Stimulated activated CD4-positive, alpha-beta T cell treated with anti-CD3 and anti-CD28 coated beads, Interleukin-4, amount 100 ng/mL, for 24 hours (primary cell): ENCODE data around the gene PHACTR3.

Experiments
- DNase-seq: peaks from one replicate; pipeline ENCODE4 v3.0.0-alpha.2; 2020

Gene PHACTR3

DNA sequence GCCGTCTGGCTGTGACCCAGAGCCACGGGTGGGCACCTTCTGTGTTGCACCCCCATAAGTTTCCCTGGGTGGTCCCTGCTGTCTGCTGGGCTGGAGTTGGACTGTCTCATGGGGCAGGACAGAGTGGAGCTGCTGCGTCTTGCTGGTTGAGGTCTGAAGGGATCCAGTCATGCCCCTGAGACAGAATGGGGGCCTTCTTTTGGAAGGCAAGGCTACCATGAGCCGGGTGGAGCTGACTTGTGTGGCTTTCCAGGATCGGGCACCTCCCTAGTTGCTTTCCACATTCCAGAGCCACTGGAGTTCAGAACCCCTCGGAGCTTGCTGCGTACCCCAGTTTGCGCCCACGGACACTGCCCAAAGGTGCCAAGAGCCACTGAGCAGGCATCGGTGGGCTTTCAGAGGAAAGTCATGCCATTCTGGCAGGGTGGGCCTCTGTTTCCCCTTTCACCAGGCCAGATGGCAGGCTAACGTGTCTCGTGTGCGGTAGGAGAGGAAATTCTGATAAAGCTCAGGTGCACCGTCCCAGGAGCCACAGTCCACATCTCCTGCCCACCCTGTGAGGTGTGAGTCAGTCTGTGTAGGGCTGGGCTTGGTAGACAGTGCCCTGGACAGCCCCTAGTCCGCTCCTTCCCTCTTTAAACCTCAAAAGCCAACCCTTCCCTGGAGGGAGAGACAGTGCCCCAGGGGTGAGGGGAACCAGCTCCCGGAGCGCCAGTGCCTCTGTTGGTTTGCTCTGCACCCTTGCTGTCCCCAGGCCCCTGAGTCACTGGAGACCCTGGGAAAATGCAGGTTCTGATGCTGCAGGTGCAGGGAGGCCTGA lies 203.8 kb downstream of the PHACTR3 start:
- no peak for DNase-seq

DNA sequence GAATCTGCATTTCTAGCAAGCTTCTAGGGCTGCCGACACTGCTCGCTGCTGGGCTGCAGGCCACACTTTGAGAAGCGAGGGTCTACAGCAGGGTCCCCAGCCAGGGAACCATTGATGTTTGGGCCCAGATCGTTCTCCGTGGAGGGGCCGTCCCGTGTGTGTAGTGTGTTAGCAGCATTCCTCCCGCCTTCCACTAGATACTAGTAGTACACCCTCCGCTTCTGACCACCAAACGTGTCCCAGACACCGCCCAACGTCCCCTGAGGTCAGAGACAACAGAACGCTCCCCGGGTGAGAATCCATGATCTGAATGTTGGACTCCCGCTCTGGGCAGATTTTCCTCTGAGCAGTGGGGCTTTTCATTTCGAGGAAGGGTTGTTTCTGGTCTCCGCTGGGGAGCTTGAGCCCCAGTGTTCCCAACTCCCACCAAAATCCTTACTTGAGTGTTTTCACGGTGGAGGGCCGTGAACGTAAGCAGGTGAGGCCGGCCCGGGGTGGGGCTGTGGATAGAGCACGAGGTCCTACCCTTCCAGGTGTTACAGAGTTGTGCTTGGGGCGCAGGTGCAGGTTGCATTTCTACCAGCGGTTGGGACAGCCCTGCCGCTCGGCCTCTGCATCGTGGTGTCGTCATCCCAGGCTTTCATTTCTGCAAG lies 204.5 kb downstream of the PHACTR3 start:
- no peak for DNase-seq

DNA sequence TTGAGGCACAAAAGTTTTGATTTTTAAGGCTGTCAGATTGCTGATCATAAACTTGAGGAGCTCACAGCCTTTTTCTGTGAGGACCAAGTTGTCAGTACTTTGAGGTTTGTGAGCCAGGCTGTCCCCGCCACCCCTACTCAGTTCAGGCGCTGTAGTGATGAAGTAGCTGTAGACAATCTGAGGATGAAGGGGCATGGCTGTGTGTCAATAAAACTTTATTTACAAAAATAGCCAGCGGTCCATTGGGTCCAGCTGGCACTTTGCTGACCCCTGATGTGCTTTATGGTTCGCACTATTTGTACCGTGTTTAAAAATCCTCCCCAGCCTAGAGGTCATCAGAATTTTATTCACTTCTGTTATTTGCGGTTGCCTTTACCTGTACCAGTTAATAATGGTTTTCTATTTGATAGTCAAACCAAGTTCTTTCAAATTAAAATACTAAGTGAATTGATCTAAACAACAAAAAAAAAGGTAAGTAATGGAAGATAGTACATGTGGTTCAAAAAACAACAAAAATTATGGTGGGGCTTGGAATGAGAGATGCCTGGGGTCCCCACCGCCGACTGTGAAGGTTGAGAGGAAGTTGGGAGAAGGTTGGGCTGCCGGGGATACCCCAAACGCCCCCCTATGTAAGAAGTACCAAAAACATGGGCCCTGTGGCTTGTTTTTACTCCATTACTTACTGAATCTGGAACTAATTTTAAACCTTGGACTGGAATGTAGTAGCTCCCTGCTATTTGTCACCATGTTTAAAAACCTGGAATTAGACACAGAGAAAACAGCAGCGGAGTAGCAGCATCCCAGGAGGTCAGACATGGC lies 205.5 kb downstream of the PHACTR3 start:
- DNase-seq: no peak

DNA sequence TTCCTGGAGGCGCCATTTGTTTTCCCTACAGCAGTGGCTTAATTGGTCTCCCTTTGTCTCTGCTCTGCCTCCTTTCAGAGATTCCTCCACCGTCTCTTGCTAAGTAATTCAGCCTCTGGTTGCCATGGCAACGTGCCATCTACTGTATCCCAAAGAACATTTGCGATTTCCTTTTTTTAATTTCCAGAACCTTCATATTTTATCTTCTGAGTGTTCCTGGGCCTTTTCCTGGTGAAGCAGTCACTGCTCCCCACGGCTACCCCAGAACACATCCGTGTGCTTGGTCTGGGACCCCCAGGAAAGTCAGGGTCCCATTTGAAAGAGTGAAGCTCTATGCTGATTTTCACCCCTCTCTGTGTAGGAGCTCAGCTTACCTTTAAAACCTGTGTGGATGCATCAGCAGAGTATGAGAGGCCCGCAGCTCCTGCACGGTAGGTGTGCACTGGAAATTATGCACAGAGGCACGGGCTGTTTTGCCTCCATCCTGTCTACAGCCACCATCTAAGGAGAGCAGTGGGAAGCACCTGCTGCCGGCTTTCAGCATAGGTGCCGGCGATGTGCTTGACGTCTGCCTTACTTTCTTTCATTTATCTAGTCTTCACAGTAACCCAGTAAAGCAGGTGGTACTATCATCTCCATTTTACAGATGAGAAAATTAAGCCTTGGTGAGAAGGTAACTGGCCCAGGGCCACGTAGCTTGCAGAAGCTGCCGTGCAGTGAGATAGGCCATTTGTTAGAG lies 206.3 kb downstream of the PHACTR3 start:
- DNase-seq: no peak

DNA sequence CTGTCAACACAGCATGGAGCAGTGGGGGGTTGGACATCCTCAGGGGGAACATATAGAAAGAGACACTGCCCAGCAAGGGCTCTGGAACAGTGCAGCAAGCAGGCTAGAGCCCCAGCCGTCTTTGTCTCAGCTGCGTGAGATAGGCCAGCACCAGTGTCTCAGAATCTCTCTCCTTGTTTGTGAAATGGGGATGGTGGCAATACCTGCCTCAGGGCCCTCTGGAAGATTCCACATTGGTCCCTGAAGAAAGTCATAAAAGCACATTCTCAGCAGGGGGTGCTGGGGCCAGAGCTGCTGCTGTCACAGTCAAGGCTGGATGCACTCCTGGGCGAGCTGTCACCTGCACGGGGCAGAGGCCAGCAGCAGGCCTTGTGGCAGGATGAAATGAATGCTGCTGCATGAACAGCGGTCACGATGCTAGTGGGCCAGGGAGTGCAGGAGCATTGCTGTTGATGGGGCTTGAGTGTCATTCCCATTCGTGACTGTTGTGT lies 207.4 kb downstream of the PHACTR3 start:
- DNase-seq: no peak

DNA sequence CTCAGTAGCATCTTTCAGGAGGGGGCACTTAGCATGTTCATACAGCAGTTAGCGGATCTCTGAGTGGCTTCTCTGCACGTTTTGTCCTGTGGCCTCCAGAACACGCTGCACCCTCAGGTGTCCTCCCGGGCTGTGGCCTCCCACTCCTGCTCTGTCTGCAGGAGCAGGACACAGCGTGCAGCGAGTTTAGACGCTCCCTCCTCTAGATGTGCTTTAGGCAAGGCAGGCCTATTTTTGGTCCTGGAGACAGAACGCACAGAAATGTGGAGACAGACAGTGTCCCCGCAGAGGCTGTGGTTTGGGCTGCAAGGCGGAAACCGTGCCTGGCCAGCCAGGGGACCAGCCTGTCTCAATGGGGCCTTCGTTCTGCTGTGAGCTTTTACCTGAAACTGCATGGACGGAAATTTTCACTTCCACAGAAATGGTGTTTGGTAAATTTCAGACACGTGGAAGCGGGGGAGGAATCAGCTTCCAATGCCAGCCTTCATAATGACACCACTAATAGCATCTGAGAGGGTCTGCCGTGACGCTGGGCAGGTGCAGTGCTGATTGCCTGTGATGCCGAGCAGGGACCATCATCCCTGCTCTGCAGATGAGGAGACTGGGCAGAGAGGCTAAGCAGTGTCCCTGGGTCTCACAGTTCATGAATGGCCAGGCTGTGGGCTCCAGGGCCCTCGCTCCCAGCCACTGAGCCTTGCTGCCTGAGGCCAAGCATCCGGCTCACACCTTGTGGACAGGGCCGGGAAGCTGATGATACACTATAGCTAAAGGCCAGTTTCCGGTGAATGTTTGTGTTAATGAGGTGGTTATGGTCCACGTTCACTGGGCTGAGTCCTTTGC lies 208.2 kb downstream of the PHACTR3 start:
- no peak for DNase-seq

DNA sequence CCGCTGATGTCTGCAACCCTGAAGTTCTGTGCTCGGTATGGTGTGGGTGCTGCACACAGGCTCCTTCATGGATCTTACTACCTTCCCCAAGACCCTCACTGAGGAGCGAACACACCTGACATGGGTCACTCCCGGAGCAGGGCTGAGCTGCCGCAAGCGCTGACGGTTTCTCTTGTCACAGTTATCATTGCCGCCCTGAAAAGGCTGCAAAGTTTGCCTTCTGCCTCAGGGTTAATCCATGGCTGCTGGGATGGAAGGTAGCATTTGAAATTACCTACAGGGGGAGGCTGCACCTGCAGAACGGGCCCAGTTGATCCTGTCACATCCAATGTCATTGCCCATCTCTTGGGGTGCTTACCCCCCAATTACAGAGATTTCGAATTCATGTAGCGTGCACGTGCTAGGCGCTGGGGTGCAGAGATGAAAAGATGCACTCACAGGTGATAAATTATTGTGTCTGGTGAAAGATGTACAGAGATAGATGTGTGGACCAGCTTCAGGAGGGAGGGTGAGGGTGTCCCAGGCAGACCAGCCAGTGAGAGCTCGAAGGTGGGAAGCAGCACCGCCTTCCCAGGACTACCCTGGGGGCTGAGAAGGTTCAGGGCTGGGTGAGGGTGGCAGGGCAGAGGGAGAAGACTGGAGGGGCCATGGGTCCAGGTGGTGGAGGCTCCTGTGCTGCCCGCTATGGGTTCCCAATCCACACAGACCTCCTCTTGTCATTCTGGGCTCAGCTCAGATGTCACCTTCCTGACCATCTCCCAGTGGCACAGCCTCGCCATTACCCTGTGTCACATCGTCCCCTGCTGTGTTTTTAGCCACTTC lies 209.0 kb downstream of the PHACTR3 start:
- no peak for DNase-seq

DNA sequence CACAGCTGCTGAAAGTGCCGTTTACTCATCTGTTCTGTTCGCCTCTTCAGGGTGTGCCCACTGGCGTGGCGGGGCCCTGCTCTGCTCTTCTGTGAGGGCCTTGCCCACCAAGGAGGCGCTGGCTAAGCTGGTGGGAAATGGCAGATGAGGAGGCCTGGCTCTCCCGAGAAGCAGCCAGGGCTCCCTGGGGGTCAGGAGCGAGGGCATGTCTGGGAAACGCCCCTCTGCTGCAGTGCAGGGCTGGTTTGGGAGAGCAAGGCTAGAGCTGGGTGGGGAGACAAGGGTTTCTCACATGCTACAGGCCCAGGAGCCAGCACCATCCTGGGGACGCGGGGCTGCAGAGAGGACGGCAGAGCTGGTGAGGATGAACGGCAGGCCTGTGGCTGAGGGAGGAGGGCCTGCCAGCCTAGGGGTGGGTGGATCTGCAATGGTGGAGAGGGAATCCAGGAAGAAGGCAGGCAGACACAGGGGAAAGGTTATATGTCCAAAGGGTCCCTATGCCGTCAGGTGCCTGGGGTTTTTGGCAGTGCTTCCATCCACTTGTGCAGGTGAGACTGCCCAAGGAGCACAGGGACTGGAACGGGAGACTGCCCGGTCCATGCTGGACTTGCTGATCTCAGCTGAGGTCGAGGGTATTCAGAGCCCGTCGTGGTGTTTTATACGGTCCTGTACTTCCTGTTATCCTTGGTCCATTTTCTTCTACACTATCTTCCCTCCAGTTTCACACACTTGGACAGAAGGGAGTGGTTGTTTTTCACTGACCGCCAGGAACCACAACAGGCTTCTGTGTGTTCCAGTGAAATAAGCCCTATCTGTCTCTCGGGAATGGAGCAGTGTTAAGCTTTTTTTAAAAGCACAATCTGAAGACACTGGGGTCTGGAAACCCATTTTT lies 209.9 kb downstream of the PHACTR3 start:
- DNase-seq: no peak

DNA sequence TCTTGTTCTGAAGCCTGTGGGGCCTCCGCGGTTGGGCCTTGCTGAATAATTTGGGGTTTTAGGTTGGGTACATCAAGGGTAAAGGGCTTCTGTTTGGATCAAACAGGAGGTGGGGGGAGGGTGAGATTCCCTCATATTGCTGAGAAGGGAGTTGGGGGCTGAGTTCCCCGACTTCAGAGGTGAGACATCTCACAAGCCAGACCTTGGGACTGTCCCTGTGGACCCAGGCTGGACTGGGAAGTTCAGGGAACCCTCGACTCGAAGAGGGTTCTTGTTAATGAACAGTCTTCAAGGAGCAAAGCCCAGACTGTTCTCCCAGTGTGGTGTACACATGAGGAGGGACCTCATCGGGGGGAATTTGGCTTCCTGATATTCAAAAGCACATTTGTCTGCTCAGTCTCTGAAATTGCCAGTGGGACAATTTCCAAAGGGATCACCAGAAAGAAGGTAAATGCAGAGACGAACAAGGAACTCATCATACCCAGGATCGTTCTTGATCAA lies 210.6 kb downstream of the PHACTR3 start:
- DNase-seq: no peak

DNA sequence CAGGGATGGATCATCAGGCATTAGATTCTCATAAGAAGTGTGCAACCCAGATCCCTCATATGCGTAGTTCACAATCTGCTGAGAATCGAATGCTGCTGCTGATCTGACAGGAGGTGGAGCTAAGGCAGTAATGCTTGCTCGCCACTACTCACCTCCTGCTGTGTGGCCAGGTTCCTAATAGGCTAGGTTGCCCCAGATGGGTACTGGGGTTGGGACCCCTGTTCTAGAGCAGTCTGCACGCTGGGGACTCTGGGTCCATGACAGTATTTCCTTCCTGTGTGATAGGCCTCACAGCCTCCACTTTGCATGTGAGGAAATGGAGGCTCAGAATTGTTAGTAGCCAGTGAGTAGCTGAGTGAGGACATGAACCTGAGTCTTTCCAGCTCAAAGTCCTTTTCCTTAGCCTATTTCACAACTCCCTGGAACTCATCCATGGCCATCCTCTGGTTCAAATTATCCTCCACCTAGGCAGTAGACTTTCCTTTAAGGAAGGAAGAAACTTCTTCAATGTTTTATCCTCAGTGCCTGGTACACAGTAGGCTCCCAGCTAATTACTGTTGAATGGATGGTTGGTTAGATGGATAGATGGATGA lies 211.9 kb downstream of the PHACTR3 start:
- DNase-seq: no peak

DNA sequence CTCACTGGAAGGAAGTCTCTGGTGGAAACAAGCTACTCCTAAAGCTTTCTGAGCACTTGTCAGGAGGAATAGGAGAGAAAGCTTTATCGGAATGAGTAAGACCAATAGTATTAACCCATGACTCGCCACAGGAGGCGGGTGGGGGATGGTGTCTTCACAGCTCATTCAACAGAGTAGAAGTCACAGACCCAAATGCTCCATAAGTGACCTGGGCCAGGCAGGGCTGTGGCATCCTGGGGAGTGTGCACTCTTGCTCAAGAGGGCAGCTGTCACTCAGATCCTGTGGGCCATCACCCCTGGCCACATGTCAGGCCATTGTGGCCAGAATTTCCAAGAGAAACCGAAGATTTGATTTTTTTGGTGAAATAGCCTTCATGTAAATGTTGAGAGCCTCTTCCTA lies 213.1 kb downstream of the PHACTR3 start:
- no peak for DNase-seq

DNA sequence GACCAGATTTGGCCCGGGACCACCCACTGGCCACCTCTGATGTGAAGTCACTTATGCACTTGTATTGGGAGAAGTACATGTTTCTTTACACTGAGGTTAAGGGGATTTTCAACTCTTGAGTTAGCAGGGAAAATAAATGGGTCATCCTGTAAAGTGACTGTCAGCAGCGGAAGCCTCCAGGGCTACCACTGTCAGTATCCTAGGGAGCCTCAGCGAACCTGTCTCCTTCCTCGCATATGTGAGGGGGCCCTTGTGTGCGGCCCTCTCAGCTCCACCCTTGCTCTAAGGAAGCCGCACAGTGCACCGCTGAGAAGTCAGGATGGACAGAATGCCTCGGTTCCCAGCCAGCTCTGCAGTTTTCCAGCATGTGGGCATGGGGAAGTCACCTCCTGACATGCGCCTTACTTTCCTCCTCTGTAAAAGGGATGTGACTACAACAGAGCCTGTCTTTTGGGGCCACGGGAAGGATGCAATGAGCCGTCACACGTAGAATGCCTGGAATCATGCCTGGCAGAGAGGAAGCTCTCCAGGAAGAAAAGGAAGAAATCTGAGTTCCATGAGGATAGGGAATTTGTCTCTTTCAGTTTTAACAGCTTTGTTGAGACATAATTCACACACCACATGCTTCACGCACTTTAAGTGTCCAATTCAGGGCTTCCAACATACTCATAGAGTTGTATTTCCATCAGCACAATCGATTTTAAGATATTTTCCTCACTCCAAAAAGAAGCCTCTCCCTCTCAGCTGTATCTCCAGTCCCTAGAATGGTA lies 213.7 kb downstream of the PHACTR3 start:
- DNase-seq: no peak

DNA sequence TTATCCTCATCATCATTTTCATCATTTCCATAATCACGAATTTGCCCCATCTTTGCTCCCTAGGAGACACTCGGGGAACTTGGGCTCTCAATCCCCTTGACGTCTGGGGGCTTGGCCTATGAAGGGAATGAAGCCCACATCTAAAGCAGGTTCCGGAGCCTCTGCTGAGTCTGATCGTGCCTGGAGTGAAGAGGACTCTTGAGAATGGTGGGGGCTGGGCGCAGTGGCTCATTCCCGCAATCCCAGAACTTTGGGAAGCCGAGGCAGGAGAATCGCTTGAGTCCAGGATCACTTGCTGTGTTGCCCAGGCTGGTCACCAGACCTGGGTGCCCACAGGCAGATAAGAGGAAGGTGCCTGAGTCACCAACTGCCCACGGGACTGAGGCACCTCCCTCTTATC lies 214.6 kb downstream of the PHACTR3 start:
- DNase-seq: no peak

DNA sequence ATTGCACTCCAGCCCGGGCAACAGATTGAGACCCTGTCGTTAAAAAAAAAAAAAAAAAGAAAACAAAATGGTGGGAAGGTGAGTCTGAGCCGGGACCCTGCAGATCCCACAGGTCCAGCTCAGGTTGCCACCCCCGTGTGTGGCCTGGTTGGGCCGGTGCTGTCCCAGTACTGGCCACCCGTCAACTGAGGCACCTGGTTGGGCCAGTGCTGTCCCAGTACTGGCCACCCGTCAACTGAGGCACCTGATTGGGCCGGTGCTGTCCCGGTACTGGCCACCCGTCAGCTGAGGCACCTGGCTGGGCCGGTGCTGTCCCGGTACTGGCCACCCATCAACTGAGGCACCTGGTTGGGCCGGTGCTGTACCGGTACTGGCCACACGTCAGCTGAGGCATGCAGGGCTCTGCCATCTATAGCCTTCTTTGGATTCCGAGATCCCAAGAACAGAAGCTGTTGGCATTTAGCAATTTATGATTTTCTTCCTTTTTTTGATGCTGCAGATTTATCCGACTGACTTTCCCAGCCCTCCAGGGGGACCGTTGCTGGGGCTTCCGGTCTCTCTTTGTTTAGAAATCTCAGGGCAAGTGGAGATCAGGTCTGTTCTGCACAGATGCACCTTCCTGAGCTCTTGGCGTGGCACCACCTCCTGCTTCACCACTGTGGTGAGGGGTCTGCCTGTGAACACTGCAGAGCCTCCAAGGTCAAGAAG lies 215.3 kb downstream of the PHACTR3 start:
- no peak for DNase-seq

DNA sequence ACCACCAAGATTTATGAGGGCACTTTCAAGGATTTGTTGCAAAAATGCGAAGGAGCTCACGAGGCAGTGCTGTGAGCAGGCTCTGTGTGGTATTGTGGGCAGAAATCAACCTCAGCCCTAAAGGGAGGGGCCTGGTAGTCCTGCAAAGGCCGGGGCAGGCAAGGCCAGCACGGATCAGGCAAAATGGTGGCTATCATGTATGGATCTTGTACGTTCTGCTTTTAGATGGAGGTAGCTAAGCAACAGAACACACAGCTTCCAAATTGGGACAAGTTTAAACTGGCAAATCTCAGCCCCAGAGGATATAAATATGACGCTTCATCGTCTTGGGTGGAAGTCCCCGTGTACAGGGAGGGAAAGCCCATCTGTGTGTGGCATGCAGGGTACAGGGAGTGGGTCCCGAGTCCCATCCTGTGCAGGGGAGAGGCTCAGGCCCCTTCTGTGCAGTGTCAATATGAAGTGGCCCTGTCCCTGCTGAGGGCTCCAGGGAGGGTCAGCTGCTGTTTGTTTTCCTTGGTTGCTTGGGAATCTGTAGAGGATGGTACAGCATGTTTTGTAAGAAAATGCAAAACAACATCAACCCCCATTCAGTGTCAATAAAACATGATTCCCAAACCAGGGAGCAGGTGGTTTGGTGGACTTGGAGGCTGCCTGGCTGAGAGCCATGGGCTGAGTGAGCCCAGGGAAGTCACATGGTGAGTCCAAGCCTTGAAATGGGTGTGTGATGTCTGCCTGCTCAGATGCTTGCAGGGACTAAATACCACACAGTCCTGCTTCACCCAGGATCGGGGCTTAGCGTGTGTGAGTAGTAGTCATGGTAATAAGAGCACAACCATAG lies 216.1 kb downstream of the PHACTR3 start:
- no peak for DNase-seq

DNA sequence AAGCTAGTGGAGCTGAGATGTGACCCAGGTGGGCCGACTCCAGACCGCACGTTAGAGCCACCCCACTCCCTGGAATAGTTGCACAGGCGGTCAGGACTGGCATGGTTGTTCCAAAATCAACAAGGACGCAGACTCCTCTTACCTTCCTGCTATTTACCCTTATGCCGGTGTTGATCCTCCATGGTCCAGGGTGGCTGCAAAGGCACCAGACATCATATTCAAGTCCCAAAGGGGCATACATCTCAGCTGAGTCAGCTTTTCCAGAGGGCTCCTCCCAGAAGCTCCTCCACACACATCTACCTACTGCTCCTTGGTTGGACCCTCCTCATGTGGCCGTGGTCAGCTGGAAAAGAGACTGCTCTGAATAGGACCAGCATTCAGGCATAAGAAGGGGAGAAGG lies 216.9 kb downstream of the PHACTR3 start:
- DNase-seq: no peak

DNA sequence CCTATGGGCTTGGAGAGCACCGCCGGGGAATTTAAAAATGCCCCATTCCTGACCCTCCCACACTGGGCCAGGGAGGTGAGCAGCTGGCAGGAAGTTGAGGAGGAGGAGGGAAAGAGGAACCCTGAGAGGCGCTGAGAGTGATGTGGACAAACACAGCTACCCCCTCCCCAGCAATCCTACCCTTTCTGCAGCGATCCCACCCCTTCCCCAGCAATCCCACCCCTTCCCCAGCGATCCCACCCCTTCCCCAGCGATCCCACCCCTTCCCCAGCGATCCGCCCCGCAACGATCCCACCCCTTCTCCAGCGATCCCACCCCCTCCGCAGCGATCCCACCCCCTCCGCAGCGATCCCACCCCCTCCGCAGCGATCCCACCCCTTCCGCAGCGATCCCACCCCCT lies 217.4 kb downstream of the PHACTR3 start:
- no peak for DNase-seq
